ENCODE results near the gene GAGE12G. TPM values are rescaled to one million over a fixed set of nuclear protein-coding genes. Genes with fewer than 3 reads are reported as not detected.
"Not testable (repeated sequence)": the region's sequence is repeated elsewhere in the genome, so short reads cannot be mapped to it uniquely, and the experiment has no call there.

GAGE12G gene
- total RNA-seq, result not detected
- not detected for polyA plus RNA-seq

- not testable (repeated sequence) for H3K36me3 ChIP-seq (ENCODE audit: control insufficient read depth in 4 of 4, insufficient read depth in 3 of 4, low read depth in 1 of 4, low read length in 3 of 4); H3K27me3 ChIP-seq (ENCODE audit: control insufficient read depth in 4 of 4, insufficient read depth in 4 of 4, low read length in 3 of 4); H3K4me1 ChIP-seq (ENCODE audit: control insufficient read depth in 4 of 4, insufficient read depth in 4 of 4, low read length in 3 of 4); H3K9ac ChIP-seq (ENCODE audit: low read depth in 1 of 2, low read length in 2 of 2); DNase-seq (ENCODE audit: low spot score); H3K27ac ChIP-seq (ENCODE audit: low read depth in 1 of 2, low read length in 2 of 2); H3K4me3 ChIP-seq (ENCODE audit: low read depth in 1 of 3, low read length in 3 of 3); H3K9me3 ChIP-seq (ENCODE audit: control insufficient read depth in 4 of 4, low read length in 3 of 4)
- no CpG with 5 or more reads among the region's 16 CpGs for WGBS
Observed at GRCh38 chrX:49570100-49570499, at the start of gene GAGE12G. GAGE12G (plus strand) TSS chrX:49570400; CDS start chrX:49571555, 1,155 bp downstream.

- not testable (repeated sequence) for H3K9me3 ChIP-seq (ENCODE audit: control insufficient read depth in 4 of 4, low read length in 3 of 4); H3K4me3 ChIP-seq (ENCODE audit: low read depth in 1 of 3, low read length in 3 of 3); H3K27ac ChIP-seq (ENCODE audit: low read depth in 1 of 2, low read length in 2 of 2); H3K27me3 ChIP-seq (ENCODE audit: control insufficient read depth in 4 of 4, insufficient read depth in 4 of 4, low read length in 3 of 4); DNase-seq (ENCODE audit: low spot score); H3K4me1 ChIP-seq (ENCODE audit: control insufficient read depth in 4 of 4, insufficient read depth in 4 of 4, low read length in 3 of 4); H3K9ac ChIP-seq (ENCODE audit: low read depth in 1 of 2, low read length in 2 of 2); H3K36me3 ChIP-seq (ENCODE audit: control insufficient read depth in 4 of 4, insufficient read depth in 3 of 4, low read depth in 1 of 4, low read length in 3 of 4)
- no CpG with 5 or more reads among the region's 16 CpGs for WGBS
Observed at GRCh38 chrX:49531877-49532276, 38.3 kb upstream of the GAGE12G start, which contains the start of gene GAGE12C. GAGE12C (plus strand) TSS chrX:49532177; CDS start chrX:49533332, 1,155 bp downstream.

DNA sequence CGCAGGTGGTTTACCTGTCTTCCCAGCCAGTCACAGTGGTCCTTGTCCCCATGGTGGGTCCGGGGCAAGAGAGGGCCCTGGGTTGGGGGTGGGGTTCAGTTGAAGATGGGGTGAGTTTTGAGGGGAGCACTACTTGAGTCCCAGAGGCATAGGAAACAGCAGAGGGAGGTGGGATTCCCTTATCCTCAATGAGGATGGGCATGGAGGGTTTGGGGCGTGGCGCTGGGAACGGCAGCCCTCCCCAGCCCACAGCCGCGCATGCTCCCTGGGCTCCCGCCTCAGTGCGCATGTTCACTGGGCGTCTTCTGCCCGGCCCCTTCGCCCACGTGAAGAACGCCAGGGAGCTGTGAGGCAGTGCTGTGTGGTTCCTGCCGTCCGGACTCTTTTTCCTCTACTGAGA, 28.8 kb upstream of the GAGE12G start, which contains the start of gene GAGE12D:
GAGE12D (plus strand) TSS at position 301 of the 400 bp plus-strand sequence. CDS start 1,155 bp downstream, outside the sequence.
- not testable (repeated sequence) for H3K27ac ChIP-seq (ENCODE audit: low read depth in 1 of 2, low read length in 2 of 2); H3K27me3 ChIP-seq (ENCODE audit: control insufficient read depth in 4 of 4, insufficient read depth in 4 of 4, low read length in 3 of 4); H3K36me3 ChIP-seq (ENCODE audit: control insufficient read depth in 4 of 4, insufficient read depth in 3 of 4, low read depth in 1 of 4, low read length in 3 of 4); H3K9ac ChIP-seq (ENCODE audit: low read depth in 1 of 2, low read length in 2 of 2); H3K4me3 ChIP-seq (ENCODE audit: low read depth in 1 of 3, low read length in 3 of 3); DNase-seq (ENCODE audit: low spot score); H3K4me1 ChIP-seq (ENCODE audit: control insufficient read depth in 4 of 4, insufficient read depth in 4 of 4, low read length in 3 of 4); H3K9me3 ChIP-seq (ENCODE audit: control insufficient read depth in 4 of 4, low read length in 3 of 4)
- WGBS, result no CpG with 5 or more reads among the region's 16 CpGs

DNA sequence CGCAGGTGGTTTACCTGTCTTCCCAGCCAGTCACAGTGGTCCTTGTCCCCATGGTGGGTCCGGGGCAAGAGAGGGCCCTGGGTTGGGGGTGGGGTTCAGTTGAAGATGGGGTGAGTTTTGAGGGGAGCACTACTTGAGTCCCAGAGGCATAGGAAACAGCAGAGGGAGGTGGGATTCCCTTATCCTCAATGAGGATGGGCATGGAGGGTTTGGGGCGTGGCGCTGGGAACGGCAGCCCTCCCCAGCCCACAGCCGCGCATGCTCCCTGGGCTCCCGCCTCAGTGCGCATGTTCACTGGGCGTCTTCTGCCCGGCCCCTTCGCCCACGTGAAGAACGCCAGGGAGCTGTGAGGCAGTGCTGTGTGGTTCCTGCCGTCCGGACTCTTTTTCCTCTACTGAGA, 19.2 kb upstream of the GAGE12G start, which contains the start of gene GAGE12E:
GAGE12E (plus strand) TSS at position 301 of the 400 bp plus-strand sequence. CDS start 1,155 bp downstream, outside the sequence.
- not testable (repeated sequence) for H3K9ac ChIP-seq (ENCODE audit: low read depth in 1 of 2, low read length in 2 of 2); DNase-seq (ENCODE audit: low spot score); H3K27ac ChIP-seq (ENCODE audit: low read depth in 1 of 2, low read length in 2 of 2); H3K9me3 ChIP-seq (ENCODE audit: control insufficient read depth in 4 of 4, low read length in 3 of 4); H3K4me1 ChIP-seq (ENCODE audit: control insufficient read depth in 4 of 4, insufficient read depth in 4 of 4, low read length in 3 of 4); H3K4me3 ChIP-seq (ENCODE audit: low read depth in 1 of 3, low read length in 3 of 3); H3K36me3 ChIP-seq (ENCODE audit: control insufficient read depth in 4 of 4, insufficient read depth in 3 of 4, low read depth in 1 of 4, low read length in 3 of 4); H3K27me3 ChIP-seq (ENCODE audit: control insufficient read depth in 4 of 4, insufficient read depth in 4 of 4, low read length in 3 of 4)
- no CpG with 5 or more reads among the region's 16 CpGs for WGBS

- not testable (repeated sequence) for H3K4me3 ChIP-seq (ENCODE audit: low read depth in 1 of 3, low read length in 3 of 3); H3K4me1 ChIP-seq (ENCODE audit: control insufficient read depth in 4 of 4, insufficient read depth in 4 of 4, low read length in 3 of 4); H3K27me3 ChIP-seq (ENCODE audit: control insufficient read depth in 4 of 4, insufficient read depth in 4 of 4, low read length in 3 of 4); H3K9me3 ChIP-seq (ENCODE audit: control insufficient read depth in 4 of 4, low read length in 3 of 4); DNase-seq (ENCODE audit: low spot score); H3K36me3 ChIP-seq (ENCODE audit: control insufficient read depth in 4 of 4, insufficient read depth in 3 of 4, low read depth in 1 of 4, low read length in 3 of 4); H3K9ac ChIP-seq (ENCODE audit: low read depth in 1 of 2, low read length in 2 of 2); H3K27ac ChIP-seq (ENCODE audit: low read depth in 1 of 2, low read length in 2 of 2)
- no CpG with 5 or more reads among the region's 16 CpGs for WGBS
Observed at GRCh38 chrX:49560542-49560941, 9.7 kb upstream of the GAGE12G start, which contains the start of gene GAGE12F. GAGE12F (plus strand) TSS chrX:49560842; CDS start chrX:49561997, 1,155 bp downstream.

GRCh38 chrX:49568728-49569127, 1.5 kb upstream of the GAGE12G start:
- not testable (repeated sequence) for H3K27ac ChIP-seq (ENCODE audit: low read depth in 1 of 2, low read length in 2 of 2); H3K4me3 ChIP-seq (ENCODE audit: low read depth in 1 of 3, low read length in 3 of 3); H3K27me3 ChIP-seq (ENCODE audit: control insufficient read depth in 4 of 4, insufficient read depth in 4 of 4, low read length in 3 of 4); H3K9ac ChIP-seq (ENCODE audit: low read depth in 1 of 2, low read length in 2 of 2); H3K36me3 ChIP-seq (ENCODE audit: control insufficient read depth in 4 of 4, insufficient read depth in 3 of 4, low read depth in 1 of 4, low read length in 3 of 4); H3K4me1 ChIP-seq (ENCODE audit: control insufficient read depth in 4 of 4, insufficient read depth in 4 of 4, low read length in 3 of 4); H3K9me3 ChIP-seq (ENCODE audit: control insufficient read depth in 4 of 4, low read length in 3 of 4); DNase-seq (ENCODE audit: low spot score)
- no CpG with 5 or more reads among the region's 11 CpGs for WGBS

DNA sequence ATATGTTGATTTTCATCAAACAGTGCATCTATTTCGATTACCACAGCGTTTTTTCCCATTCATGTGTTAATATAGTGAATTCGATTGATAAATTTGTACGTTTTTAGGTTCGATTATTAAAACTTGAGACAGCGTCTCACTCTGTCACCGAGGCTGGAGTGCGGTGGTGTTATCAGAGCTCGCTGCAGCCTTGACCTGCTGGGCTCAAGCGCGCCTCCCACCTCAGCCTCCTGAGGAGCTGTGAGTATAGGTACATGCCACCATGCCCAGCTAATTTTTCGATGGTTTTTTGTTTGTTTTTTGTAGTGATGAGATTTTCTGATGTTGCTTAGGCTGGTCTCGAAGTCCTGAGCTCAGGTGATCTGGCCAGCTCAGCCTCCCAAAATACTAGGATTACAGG, 1.0 kb upstream of the GAGE12G start:
- no CpG with 5 or more reads among the region's 13 CpGs for WGBS
- H3K27ac ChIP-seq (ENCODE audit: low read depth in 1 of 2, low read length in 2 of 2); H3K4me1 ChIP-seq (ENCODE audit: control insufficient read depth in 4 of 4, insufficient read depth in 4 of 4, low read length in 3 of 4); H3K9me3 ChIP-seq (ENCODE audit: control insufficient read depth in 4 of 4, low read length in 3 of 4); H3K36me3 ChIP-seq (ENCODE audit: control insufficient read depth in 4 of 4, insufficient read depth in 3 of 4, low read depth in 1 of 4, low read length in 3 of 4); H3K4me3 ChIP-seq (ENCODE audit: low read depth in 1 of 3, low read length in 3 of 3); H3K27me3 ChIP-seq (ENCODE audit: control insufficient read depth in 4 of 4, insufficient read depth in 4 of 4, low read length in 3 of 4); H3K9ac ChIP-seq (ENCODE audit: low read depth in 1 of 2, low read length in 2 of 2); DNase-seq (ENCODE audit: low spot score): not testable (repeated sequence)

GRCh38 chrX:49579649-49580048, 9.4 kb downstream of the GAGE12G start, which contains the start of gene GAGE12H:
GAGE12H (plus strand) TSS chrX:49579949; CDS start chrX:49581104, 1,155 bp downstream.
- not testable (repeated sequence) for H3K4me1 ChIP-seq (ENCODE audit: control insufficient read depth in 4 of 4, insufficient read depth in 4 of 4, low read length in 3 of 4); H3K4me3 ChIP-seq (ENCODE audit: low read depth in 1 of 3, low read length in 3 of 3); H3K27me3 ChIP-seq (ENCODE audit: control insufficient read depth in 4 of 4, insufficient read depth in 4 of 4, low read length in 3 of 4); DNase-seq (ENCODE audit: low spot score); H3K9ac ChIP-seq (ENCODE audit: low read depth in 1 of 2, low read length in 2 of 2); H3K36me3 ChIP-seq (ENCODE audit: control insufficient read depth in 4 of 4, insufficient read depth in 3 of 4, low read depth in 1 of 4, low read length in 3 of 4); H3K27ac ChIP-seq (ENCODE audit: low read depth in 1 of 2, low read length in 2 of 2); H3K9me3 ChIP-seq (ENCODE audit: control insufficient read depth in 4 of 4, low read length in 3 of 4)
- no CpG with 5 or more reads among the region's 16 CpGs for WGBS

Measured in liver (tissue), 9 donors.